ENCODE measurements around the gene GLT8D2.
A peak's percentile ranks its signal among the peaks of the same experiment; 100 is the strongest.

GLT8D2 gene

GRCh38 chr12:104049903-104050356 is at the start of gene GLT8D2:
Gene GLT8D2, minus strand, starts transcription at chr12:104050187. Its CDS starts 30,539 bp downstream, at chr12:104019648.
- no peak for DNase-seq

- DNase-seq = no peak
Measured at GRCh38 chr12:104097954-104098353, 48.0 kb upstream of the GLT8D2 start.

GRCh38 chr12:104095289-104095688 is 45.3 kb upstream of the GLT8D2 start:
- no peak for DNase-seq

- DNase-seq = no peak
Measured at GRCh38 chr12:104094284-104094683, 44.3 kb upstream of the GLT8D2 start.

GRCh38 chr12:104091136-104091535 is 41.1 kb upstream of the GLT8D2 start:
- DNase-seq = no peak

GRCh38 chr12:104090685-104091084 is 40.7 kb upstream of the GLT8D2 start:
- no peak for DNase-seq

GRCh38 chr12:104083769-104084475 is 33.9 kb upstream of the GLT8D2 start:
- no peak for DNase-seq

GRCh38 chr12:104080764-104081163 is 30.8 kb upstream of the GLT8D2 start:
- no peak for DNase-seq

GRCh38 chr12:104079024-104079423 is 29.0 kb upstream of the GLT8D2 start:
- DNase-seq = no peak

GRCh38 chr12:104073699-104074098 is 23.7 kb upstream of the GLT8D2 start:
- no peak for DNase-seq

- no peak for DNase-seq
Measured at GRCh38 chr12:104072099-104072498, 22.1 kb upstream of the GLT8D2 start.

GRCh38 chr12:104064842-104065427 is 14.9 kb upstream of the GLT8D2 start:
- DNase-seq = no peak

- peak; percentile 84 for DNase-seq
Measured at GRCh38 chr12:104064031-104064841, 14.2 kb upstream of the GLT8D2 start, which contains the start of gene HCFC2. Gene HCFC2, plus strand, starts transcription at chr12:104064531. Its CDS starts 30 bp downstream, at chr12:104064561.

- no peak for DNase-seq
Measured at GRCh38 chr12:104063712-104064030, 13.7 kb upstream of the GLT8D2 start.

GRCh38 chr12:104060791-104061190 is 10.8 kb upstream of the GLT8D2 start:
- no peak for DNase-seq

GRCh38 chr12:104059963-104060362 is 10.0 kb upstream of the GLT8D2 start:
- DNase-seq = no peak

- DNase-seq = no peak
Measured at GRCh38 chr12:104058802-104059201, 8.8 kb upstream of the GLT8D2 start.

- DNase-seq = no peak
Measured at GRCh38 chr12:104057771-104058197, 7.8 kb upstream of the GLT8D2 start.

GRCh38 chr12:104056419-104056972 is 6.5 kb upstream of the GLT8D2 start:
- DNase-seq = no peak

- no peak for DNase-seq
Measured at GRCh38 chr12:104055686-104056388, 5.8 kb upstream of the GLT8D2 start.

GRCh38 chr12:104054681-104055346 is 4.8 kb upstream of the GLT8D2 start:
- no peak for DNase-seq

GRCh38 chr12:104050436-104050835 is 449 bp upstream of the GLT8D2 start:
- DNase-seq = no peak
